GM06990 (cell line): ENCODE results near the gene SLC16A9.

Source experiments
- DNase-seq: peaks from one replicate; pipeline ENCODE4 v3.0.0-alpha.2; 2011; ENCODE audit not compliant: insufficient read length; ENCODE audit errors: extremely low read depth
- H3K27me3 ChIP-seq: replicated peaks from 2 replicates; pipeline ENCODE4 v1.6.0; 2011; ENCODE audit warnings: low read length; ENCODE audit not compliant: control insufficient read depth, insufficient read depth
- H3K36me3 ChIP-seq: 2 replicates; pipeline ENCODE4 v1.5.1; 2011; ENCODE audit warnings: low read length; ENCODE audit not compliant: control insufficient read depth, insufficient read depth
- H3K4me3 ChIP-seq: replicated peaks from 2 replicates; pipeline ENCODE4 v1.5.1; 2011; ENCODE audit warnings: low read depth, mild to moderate bottlenecking, control low read depth, low read length
- CTCF ChIP-seq: IDR thresholded peaks from 2 replicates; pipeline ENCODE4 v1.5.1; 2011; ENCODE audit warnings: low read length, control low read depth, mild to moderate bottlenecking, inconsistent platforms; ENCODE audit not compliant: insufficient read depth, poor library complexity, severe bottlenecking

SLC16A9 gene

GRCh38 chr10:59634102-59634501 lies 75.5 kb downstream of the SLC16A9 start:
- no peak for TF ChIP-seq CTCF
- no peaks in the 10 kb centered on the region; the same call in 1 of the 2 replicates for H3K27me3 ChIP-seq
- no peak for DNase-seq

GRCh38 chr10:59633063-59633462 lies 76.6 kb downstream of the SLC16A9 start:
- no peak for DNase-seq
- Histone ChIP-seq H3K4me3 (no peak overlapping the region), H3K36me3 (no peaks in the 10 kb centered on the region), H3K27me3 (no peaks in the 10 kb centered on the region; the same call in 1 of the 2 replicates)
- no peak for TF ChIP-seq CTCF

More at GRCh38 chr10:59634102-59634501, 75.5 kb downstream of the SLC16A9 start:
- Histone ChIP-seq H3K4me3 (no peak overlapping the region), H3K36me3 (no peaks in the 10 kb centered on the region)

- no peak for DNase-seq
- H3K27me3 ChIP-seq, result no peaks in the 10 kb centered on the region; the same call in 1 of the 2 replicates
- H3K4me3 ChIP-seq, result no peak overlapping the region
- TF ChIP-seq CTCF, result no peak
- no peaks in the 10 kb centered on the region for H3K36me3 ChIP-seq
Measured at GRCh38 chr10:59631882-59632807, 77.5 kb downstream of the SLC16A9 start.

- no peak for TF ChIP-seq CTCF
Measured at GRCh38 chr10:59631237-59631636, 78.4 kb downstream of the SLC16A9 start.

GRCh38 chr10:59628965-59629364 lies 80.7 kb downstream of the SLC16A9 start:
- Histone ChIP-seq H3K4me3 (no peak overlapping the region), H3K36me3 (no peaks in the 10 kb centered on the region), H3K27me3 (no peaks in the 10 kb centered on the region; the same call in 1 of the 2 replicates)
- no peak for TF ChIP-seq CTCF
- no peak for DNase-seq

More at GRCh38 chr10:59631237-59631636, 78.4 kb downstream of the SLC16A9 start:
- Histone ChIP-seq H3K27me3 (no peaks in the 10 kb centered on the region; the same call in 1 of the 2 replicates), H3K4me3 (no peak overlapping the region), H3K36me3 (no peaks in the 10 kb centered on the region)
- no peak for DNase-seq
